22Rv1 (cell line): ENCODE data around the gene RB1.

Experiments
- H3K27ac ChIP-seq: fragments of 450-650 bp; 2 replicates; pipeline ENCODE4 v1.5.1; 2017
- CTCF ChIP-seq: fragments of 450-650 bp; IDR thresholded peaks from 2 replicates; pipeline ENCODE4 v1.5.1; 2017; ENCODE audit warnings: mild to moderate bottlenecking
- ZFX ChIP-seq: fragments of 450-650 bp; IDR thresholded peaks from 2 replicates; pipeline ENCODE4 v1.6.1; 2017; ENCODE audit warnings: antibody characterized with exemption, borderline replicate concordance

The RB1 gene

GRCh38 chr13:48436661-48437288 is 133.2 kb downstream of the RB1 start:
- no peak overlapping the region for H3K27ac ChIP-seq
- TF ChIP-seq CTCF: no peak
- no peak for TF ChIP-seq ZFX

- TF ChIP-seq ZFX: no peak
- no peak for TF ChIP-seq CTCF
- H3K27ac ChIP-seq: no peak overlapping the region
Measured at GRCh38 chr13:48437371-48437770, 133.8 kb downstream of the RB1 start.

- TF ChIP-seq CTCF (no peak), ZFX (no peak)
- no peak overlapping the region for H3K27ac ChIP-seq
Measured at GRCh38 chr13:48443442-48444208, 140.1 kb downstream of the RB1 start.

GRCh38 chr13:48446464-48446863 is 142.9 kb downstream of the RB1 start:
- H3K27ac ChIP-seq: no peak overlapping the region

GRCh38 chr13:48448285-48448958 is 144.9 kb downstream of the RB1 start:
- H3K27ac ChIP-seq: no peak overlapping the region
- TF ChIP-seq CTCF (no peak), ZFX (no peak)

More at GRCh38 chr13:48446464-48446863, 142.9 kb downstream of the RB1 start:
- TF ChIP-seq ZFX (no peak), CTCF (no peak)

- TF ChIP-seq CTCF: no peak
- no peak for TF ChIP-seq ZFX
- no peak overlapping the region for H3K27ac ChIP-seq
Measured at GRCh38 chr13:48448959-48449614, 145.5 kb downstream of the RB1 start.
